Naive thymus-derived CD4-positive, alpha-beta T cell (primary cell): ENCODE data around the gene USP53. TPM values are rescaled to one million over a fixed set of nuclear protein-coding genes. Genes with fewer than 3 reads are reported as not detected.
A peak's percentile ranks its signal among the peaks of the same experiment; 100 is the strongest.

ENCODE experiments used
- ATAC-seq: fragments of 150-1000 bp; cut with Tn5 transposase; 2 replicates; pipeline ENCODE4 v1.10.0; 2021; ENCODE audit warnings: mild to moderate bottlenecking, moderate library complexity
- CTCF ChIA-PET: fragments of 350-600 bp; sonication (Branson Sonifier 250); formaldehyde crosslinking; loops from one replicate; lab custom pipeline; 2021; ENCODE audit warnings: antibody characterized with exemption; lab: Charles Lee
- POLR2A ChIA-PET: fragments of 350-600 bp; sonication (Branson Sonifier 250); formaldehyde crosslinking; loops from one replicate; lab custom pipeline; 2021; ENCODE audit warnings: antibody characterized with exemption, inconsistent platforms; lab: Charles Lee
- DNase-seq, 9 donors: peaks; one replicate each; pipeline versions ENCODE4 v3.0.0 to v3.0.0-alpha.2; 2020 to 2022; ENCODE audit warnings: mixed read lengths in 1 of 9
- H3K27ac ChIP-seq: one replicate; pipeline ENCODE4 v1.7.0; 2013; ENCODE audit warnings: mild to moderate bottlenecking, low read depth, low read length, moderate library complexity
- H3K27me3 ChIP-seq, 2 donors: one replicate each; pipeline ENCODE4 v1.7.0; 2013; ENCODE audit warnings: low read length in 2 of 2, mild to moderate bottlenecking in 2 of 2, moderate library complexity in 2 of 2; ENCODE audit not compliant: control insufficient read depth in 2 of 2, insufficient read depth in 2 of 2
- H3K36me3 ChIP-seq, 3 experiments: 1 replicate in 2 of 3; 2 replicates in 1 of 3; pipeline ENCODE4 v1.7.0; 2013; ENCODE audit warnings: low read length in 3 of 3, mild to moderate bottlenecking in 3 of 3, moderate library complexity in 1 of 3; ENCODE audit not compliant: insufficient read depth in 3 of 3, control insufficient read depth in 2 of 3
- H3K4me1 ChIP-seq, 2 donors: one replicate each; pipeline ENCODE4 v1.7.0; 2013; ENCODE audit warnings: low read length in 2 of 2, mild to moderate bottlenecking in 2 of 2, moderate library complexity in 1 of 2; ENCODE audit not compliant: control insufficient read depth in 2 of 2, insufficient read depth in 2 of 2
- H3K4me3 ChIP-seq: 2 replicates; pipeline ENCODE4 v1.7.0; 2013; ENCODE audit warnings: mild to moderate bottlenecking, low read length
- H3K9me3 ChIP-seq, 3 experiments: 1 replicate in 2 of 3; 2 replicates in 1 of 3; pipeline ENCODE4 v1.7.0; 2013; ENCODE audit warnings: low read length in 3 of 3; ENCODE audit not compliant: control insufficient read depth in 2 of 3
- H3K27ac Mint-ChIP-seq, 9 donors: one replicate each; pipeline ENCODE4 v1.8.0; 2020 to 2022; ENCODE audit warnings: mixed read lengths in 9 of 9, mild to moderate bottlenecking in 8 of 9, moderate library complexity in 5 of 9, inconsistent platforms in 2 of 9
- H3K27me3 Mint-ChIP-seq, 5 donors: one replicate each; pipeline ENCODE4 v1.8.0; 2021 to 2022; ENCODE audit warnings: mixed read lengths in 5 of 5, mild to moderate bottlenecking in 1 of 5
- H3K36me3 Mint-ChIP-seq, 5 donors: one replicate each; pipeline ENCODE4 v1.8.0; 2020 to 2022; ENCODE audit warnings: mixed read lengths in 5 of 5, mild to moderate bottlenecking in 3 of 5, inconsistent platforms in 1 of 5
- H3K4me1 Mint-ChIP-seq, 7 donors: one replicate each; pipeline ENCODE4 v1.8.0; 2020 to 2022; ENCODE audit warnings: mixed read lengths in 7 of 7, mild to moderate bottlenecking in 3 of 7, inconsistent platforms in 1 of 7
- H3K4me3 Mint-ChIP-seq, 10 donors: one replicate each; pipeline ENCODE4 v1.8.0; 2020 to 2022; ENCODE audit warnings: mild to moderate bottlenecking in 10 of 10, mixed read lengths in 10 of 10, moderate library complexity in 6 of 10, inconsistent platforms in 2 of 10
- H3K9me3 Mint-ChIP-seq, 11 donors: one replicate each; pipeline ENCODE4 v1.8.0; 2020 to 2022; ENCODE audit warnings: mixed read lengths in 11 of 11, mild to moderate bottlenecking in 4 of 11, inconsistent platforms in 1 of 11, moderate library complexity in 1 of 11
- intact Hi-C, 2 donors: fragments of 100-400 bp; cut with micrococcal nuclease; formaldehyde crosslinking; loops; one replicate each; pipeline ENCODE4 v1.15.1; 2023
- polyA plus RNA-seq, 2 donors: library from polyadenylated mRNA; unstranded; fragments of 300-500 nt; fragmentation: Illumina TruSeq; gene quantifications; one replicate each; pipeline ENCODE4 v1.2.3, GENCODE V29; 2021
- total RNA-seq, 6 experiments: library from RNA in 5 of 6; stranded (reverse) in 5 of 6; gene quantifications; 1 replicate in 5 of 6; 2 replicates in 1 of 6; pipeline ENCODE4 v1.2.3 and lab custom pipeline; 2021 to 2026

USP53 gene
- total and polyA plus RNA-seq, 7 experiments from 2014 or later, result 7.3 to 29.8 (median 21.2) TPM

- Histone ChIP-seq H3K27me3 (no peaks in the 10 kb centered on the region), H3K36me3 (peaks cover 0 to 10% (median 0%) of the 10 kb centered on the region in 3 experiments), H3K9me3 (no peaks in the 10 kb centered on the region), H3K27ac (no peak overlapping the region), H3K4me3 (no peak overlapping the region), H3K4me1 (peaks cover 5 to 22% of the 10 kb centered on the region in 2 donors)
- DNase-seq (no peak), ATAC-seq (no peak)
- POLR2A ChIA-PET, result no interaction called here
- CTCF ChIA-PET, result no interaction called here
- Mint-ChIP-seq H3K4me1 (peaks cover 7 to 44% (median 35%) of the 10 kb centered on the region in 7 donors), H3K36me3 (peaks cover 0 to 31% (median 5%) of the 10 kb centered on the region in 5 donors), H3K9me3 (peaks cover 0 to 2% (median 0%) of the 10 kb centered on the region in 11 donors), H3K4me3 (peak overlapping the region in 5 of 10 donors; percentile 1 to 94 (median 72)), H3K27me3 (peaks cover 0 to 10% (median 0%) of the 10 kb centered on the region in 5 donors), H3K27ac (peak overlapping the region in 5 of 9 donors; percentile 10 to 98 (median 50))
- intact Hi-C loops, result loop anchor here (5.0 to 10.0 kb wide), 2 partner anchors 70 to 467 kb away; partner anchors contain the start of gene SEC24D (in 1 of the 2)
Observed at GRCh38 chr4:119302073-119302832, 89.7 kb downstream of the USP53 start.

GRCh38 chr4:119303587-119304305 is 91.2 kb downstream of the USP53 start:
- no peak overlapping the region for H3K27ac ChIP-seq
- H3K9me3 ChIP-seq, result no peaks in the 10 kb centered on the region
- H3K4me1 Mint-ChIP-seq, result peaks cover 6 to 32% (median 25%) of the 10 kb centered on the region in 7 donors
- H3K27ac Mint-ChIP-seq, result peak overlapping the region in 1 of 9 donors; percentile 12
- peaks cover 0 to 6% (median 0%) of the 10 kb centered on the region in 3 experiments for H3K36me3 ChIP-seq
- POLR2A ChIA-PET, result no interaction called here
- H3K9me3 Mint-ChIP-seq, result peaks cover 0 to 2% (median 0%) of the 10 kb centered on the region in 11 donors
- CTCF ChIA-PET, result no interaction called here
- H3K4me3 Mint-ChIP-seq, result no peak overlapping the region
- H3K27me3 ChIP-seq, result no peaks in the 10 kb centered on the region
- H3K27me3 Mint-ChIP-seq, result peaks cover 0 to 14% (median 0%) of the 10 kb centered on the region in 5 donors
- no peak overlapping the region for H3K4me3 ChIP-seq
- intact Hi-C loops, result loop anchor here (5.0 to 10.0 kb wide), 2 partner anchors 69 to 469 kb away; partner anchors contain the start of gene SEC24D (in 1 of the 2)
- peaks cover 0 to 22% (median 0%) of the 10 kb centered on the region in 5 donors for H3K36me3 Mint-ChIP-seq
- ATAC-seq (no peak), DNase-seq (no peak)
- H3K4me1 ChIP-seq, result peaks cover 0 to 12% of the 10 kb centered on the region in 2 donors

- peaks cover 0 to 16% (median 2%) of the 10 kb centered on the region in 5 donors for H3K27me3 Mint-ChIP-seq
- POLR2A ChIA-PET, result no interaction called here
- peaks cover 0 to 6% (median 0%) of the 10 kb centered on the region in 3 experiments for H3K36me3 ChIP-seq
Observed at GRCh38 chr4:119304431-119304830, 91.9 kb downstream of the USP53 start.

GRCh38 chr4:119307606-119308005 is 95.1 kb downstream of the USP53 start:
- peaks cover 0 to 1% (median 0%) of the 10 kb centered on the region in 11 donors for H3K9me3 Mint-ChIP-seq
- no peaks in the 10 kb centered on the region for H3K4me1 ChIP-seq
- no peaks in the 10 kb centered on the region for H3K27me3 ChIP-seq
- peaks cover 0 to 4% (median 0%) of the 10 kb centered on the region in 5 donors for H3K36me3 Mint-ChIP-seq
- ATAC-seq (no peak), DNase-seq (no peak)
- H3K9me3 ChIP-seq, result no peaks in the 10 kb centered on the region
- no peak overlapping the region for H3K27ac ChIP-seq
- H3K4me3 ChIP-seq, result no peak overlapping the region
- ChIA-PET POLR2A (no interaction called here), CTCF (no interaction called here)
- H3K4me3 Mint-ChIP-seq, result no peak overlapping the region
- peaks cover 0 to 19% (median 6%) of the 10 kb centered on the region in 5 donors for H3K27me3 Mint-ChIP-seq
- H3K4me1 Mint-ChIP-seq, result peaks cover 0 to 5% (median 4%) of the 10 kb centered on the region in 7 donors
- intact Hi-C loops, result loop anchor here in 1 of 2 donors (10.0 kb wide), 1 partner anchor 473 kb away; the partner anchor contains the start of gene SEC24D
- H3K27ac Mint-ChIP-seq, result no peak overlapping the region
- H3K36me3 ChIP-seq, result no peaks in the 10 kb centered on the region

More at GRCh38 chr4:119304431-119304830, 91.9 kb downstream of the USP53 start:
- no peak overlapping the region for H3K27ac Mint-ChIP-seq
- H3K4me1 ChIP-seq, result peaks cover 0 to 5% of the 10 kb centered on the region in 2 donors
- CTCF ChIA-PET, result interaction anchor here (1.0 kb wide), 1 partner anchor 9 kb away, joined by 3 read pairs; no protein-coding TSS in a partner anchor
- no peak overlapping the region for H3K4me3 ChIP-seq
- DNase-seq (no peak), ATAC-seq (no peak)
- H3K4me1 Mint-ChIP-seq, result peaks cover 0 to 26% (median 18%) of the 10 kb centered on the region in 7 donors
- H3K9me3 ChIP-seq, result no peaks in the 10 kb centered on the region
- peaks cover 0 to 2% (median 0%) of the 10 kb centered on the region in 11 donors for H3K9me3 Mint-ChIP-seq
- H3K27me3 ChIP-seq, result no peaks in the 10 kb centered on the region
- no peak overlapping the region for H3K27ac ChIP-seq
- no peak overlapping the region for H3K4me3 Mint-ChIP-seq
- intact Hi-C loops, result loop anchor here (5.0 to 10.0 kb wide), 2 partner anchors 68 to 470 kb away; partner anchors contain the start of gene SEC24D (in 1 of the 2)
- H3K36me3 Mint-ChIP-seq, result peaks cover 0 to 17% (median 0%) of the 10 kb centered on the region in 5 donors

- Mint-ChIP-seq H3K36me3 (no peaks in the 10 kb centered on the region), H3K4me3 (no peak overlapping the region), H3K4me1 (peaks cover 0 to 5% (median 4%) of the 10 kb centered on the region in 7 donors), H3K27me3 (peaks cover 0 to 37% (median 9%) of the 10 kb centered on the region in 5 donors), H3K27ac (no peak overlapping the region), H3K9me3 (no peaks in the 10 kb centered on the region)
- POLR2A ChIA-PET, result interaction anchor here (0.9 kb wide), 1 partner anchor 10 kb away, joined by 3 read pairs; a partner anchor contains a TSS
- Histone ChIP-seq H3K9me3 (no peaks in the 10 kb centered on the region), H3K4me3 (no peak overlapping the region), H3K27me3 (no peaks in the 10 kb centered on the region), H3K27ac (no peak overlapping the region), H3K4me1 (no peaks in the 10 kb centered on the region), H3K36me3 (no peaks in the 10 kb centered on the region)
- DNase-seq (no peak), ATAC-seq (no peak)
- CTCF ChIA-PET, result interaction anchor here (0.6 to 1.1 kb wide), 3 partner anchors 11 to 738 kb away, joined by 3 to 5 read pairs (median 3); a partner anchor contains a TSS
- intact Hi-C loops, result no loop called here
Observed at GRCh38 chr4:119310826-119311225, 98.3 kb downstream of the USP53 start.

- H3K36me3 ChIP-seq, result no peaks in the 10 kb centered on the region
- H3K27ac ChIP-seq, result no peak overlapping the region
- no peaks in the 10 kb centered on the region for H3K27me3 ChIP-seq
- H3K9me3 Mint-ChIP-seq, result no peaks in the 10 kb centered on the region
- H3K27me3 Mint-ChIP-seq, result peaks cover 0 to 40% (median 9%) of the 10 kb centered on the region in 5 donors
- no peaks in the 10 kb centered on the region for H3K9me3 ChIP-seq
- POLR2A ChIA-PET, result interaction anchor here (0.7 kb wide), 1 partner anchor 101 kb away, joined by 3 read pairs; the partner anchor contains the start of gene USP53
- peaks cover 0 to 2% (median 0%) of the 10 kb centered on the region in 7 donors for H3K4me1 Mint-ChIP-seq
- DNase-seq (no peak), ATAC-seq (no peak)
- no peak overlapping the region for H3K4me3 Mint-ChIP-seq
- CTCF ChIA-PET, result interaction anchor here (0.6 to 1.8 kb wide), 8 partner anchors 9 to 314 kb away, joined by 3 to 7 read pairs (median 4); a partner anchor contains a TSS
- no peak overlapping the region for H3K27ac Mint-ChIP-seq
- H3K4me3 ChIP-seq, result no peak overlapping the region
- intact Hi-C loops, result no loop called here
- no peaks in the 10 kb centered on the region for H3K4me1 ChIP-seq
- no peaks in the 10 kb centered on the region for H3K36me3 Mint-ChIP-seq
Observed at GRCh38 chr4:119313237-119313636, 100.7 kb downstream of the USP53 start.
